ENCODE results near the gene QKI.

QKI gene

DNA sequence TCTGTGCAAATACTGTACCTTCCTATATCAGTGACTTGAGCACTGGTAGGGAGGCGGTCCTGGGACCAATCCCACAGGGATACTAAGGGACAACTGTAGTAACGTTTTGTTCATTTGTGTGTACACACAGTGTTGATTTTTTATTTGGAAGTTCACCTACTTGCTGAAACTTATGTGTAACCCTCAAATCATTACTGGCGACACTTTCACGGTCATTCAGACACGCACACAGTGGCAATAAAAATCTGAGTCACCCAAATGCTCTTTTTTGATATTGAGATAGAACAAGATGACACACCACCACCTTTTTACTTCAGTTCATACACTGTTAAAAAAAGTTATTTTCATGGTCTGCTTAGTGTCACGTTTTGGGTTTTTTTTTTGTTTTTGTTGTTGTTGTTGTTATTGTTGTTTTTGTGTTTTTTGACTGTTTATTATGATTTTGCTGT, 79.8 kb downstream of the QKI start:
- no peak overlapping the region for H3K4me3 ChIP-seq (ENCODE audit: low read depth, low read length)
- TF ChIP-seq CTCF (IDR thresholded peaks at IDR 0.05; ENCODE audit: borderline replicate concordance, insufficient read depth, low read depth, low read length): no peak

DNA sequence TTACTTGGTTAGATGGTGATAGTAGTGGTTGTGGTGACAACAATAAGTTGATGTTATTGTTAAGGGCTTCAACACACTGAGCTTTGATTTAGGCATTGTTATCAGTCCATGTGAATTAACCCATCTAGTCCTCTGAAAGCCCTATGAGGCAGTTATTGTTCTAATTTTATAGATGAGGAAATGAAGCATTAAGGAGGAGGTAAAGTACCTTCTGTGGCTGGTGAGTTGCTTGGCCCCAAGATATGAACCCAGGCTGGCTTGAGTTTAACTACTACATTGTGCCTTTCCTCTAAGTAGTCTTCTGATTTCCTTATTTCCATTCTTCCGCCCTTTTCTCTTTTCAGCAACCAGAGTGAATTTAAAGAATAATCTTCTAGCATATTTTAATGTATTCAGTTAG, 81.7 kb downstream of the QKI start:
- H3K4me3 ChIP-seq (ENCODE audit: low read depth, low read length): no peak overlapping the region
- TF ChIP-seq CTCF (IDR thresholded peaks at IDR 0.05; ENCODE audit: borderline replicate concordance, insufficient read depth, low read depth, low read length): no peak

DNA sequence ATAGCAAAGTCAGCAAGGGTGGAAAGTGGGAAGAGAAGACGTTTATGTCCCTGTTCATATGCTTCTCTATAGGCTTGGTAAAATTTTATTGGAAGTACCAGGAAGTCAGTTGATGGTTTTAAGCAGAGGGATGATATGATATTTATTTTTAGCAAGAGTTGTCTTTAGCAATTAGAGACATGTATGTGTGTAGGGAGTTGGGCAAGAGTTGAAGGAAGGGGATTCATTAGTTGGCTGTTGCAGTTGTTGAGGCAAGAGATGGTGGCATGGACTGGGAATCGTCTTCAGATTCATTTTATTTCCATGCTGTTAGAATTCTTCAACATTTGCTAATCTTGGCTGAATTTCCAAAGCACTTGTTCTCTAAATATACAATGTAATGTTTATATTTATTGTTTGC, 85.6 kb downstream of the QKI start:
- no peak for TF ChIP-seq CTCF (IDR thresholded peaks at IDR 0.05; ENCODE audit: borderline replicate concordance, insufficient read depth, low read depth, low read length)
- H3K4me3 ChIP-seq (ENCODE audit: low read depth, low read length): no peak overlapping the region

- no peak for TF ChIP-seq CTCF (IDR thresholded peaks at IDR 0.05; ENCODE audit: borderline replicate concordance, insufficient read depth, low read depth, low read length)
- no peak overlapping the region for H3K4me3 ChIP-seq (ENCODE audit: low read depth, low read length)
Measured at GRCh38 chr6:163501026-163501425, 86.5 kb downstream of the QKI start.

DNA sequence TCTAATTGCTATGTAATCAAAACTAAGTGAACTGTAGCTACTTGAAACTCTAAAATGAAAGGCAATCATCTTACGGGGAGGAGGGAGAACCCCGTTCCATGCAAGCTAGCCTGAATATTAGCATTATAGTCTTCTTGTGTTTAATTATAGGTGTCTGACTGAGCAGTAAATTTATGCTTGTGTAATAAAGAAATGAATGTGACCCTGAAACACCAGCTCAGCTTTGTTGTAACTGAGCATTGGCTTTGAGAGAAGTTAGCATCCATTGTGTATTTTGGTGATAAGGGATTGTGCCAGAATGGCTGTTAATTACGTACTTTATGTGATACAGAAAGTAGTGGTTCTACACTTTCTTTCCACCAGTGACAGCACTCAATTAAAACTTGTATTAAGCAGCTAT, 86.9 kb downstream of the QKI start:
- no peak overlapping the region for H3K4me3 ChIP-seq (ENCODE audit: low read depth, low read length)
- no peak for TF ChIP-seq CTCF (IDR thresholded peaks at IDR 0.05; ENCODE audit: borderline replicate concordance, insufficient read depth, low read depth, low read length)

GRCh38 chr6:163504984-163505640, 90.6 kb downstream of the QKI start:
- no peak for TF ChIP-seq CTCF (IDR thresholded peaks at IDR 0.05; ENCODE audit: borderline replicate concordance, insufficient read depth, low read depth, low read length)
- H3K4me3 ChIP-seq (ENCODE audit: low read depth, low read length): no peak overlapping the region

GRCh38 chr6:163507965-163508364, 93.4 kb downstream of the QKI start:
- no peak overlapping the region for H3K4me3 ChIP-seq (ENCODE audit: low read depth, low read length)
- TF ChIP-seq CTCF (IDR thresholded peaks at IDR 0.05; ENCODE audit: borderline replicate concordance, insufficient read depth, low read depth, low read length): no peak
